NK-92 (cell line): ENCODE data around the gene MFN2.

Experiments used
- DNase-seq: peaks from one replicate; lab custom pipeline; 2025; ENCODE audit not compliant: unreplicated experiment; lab: John Stamatoyannopoulos, UW

MFN2 gene

GRCh38 chr1:11960276-11960675 lies 20.0 kb upstream of the MFN2 start:
- DNase-seq: no peak

GRCh38 chr1:11960715-11961114 lies 19.5 kb upstream of the MFN2 start:
- no peak for DNase-seq

DNA sequence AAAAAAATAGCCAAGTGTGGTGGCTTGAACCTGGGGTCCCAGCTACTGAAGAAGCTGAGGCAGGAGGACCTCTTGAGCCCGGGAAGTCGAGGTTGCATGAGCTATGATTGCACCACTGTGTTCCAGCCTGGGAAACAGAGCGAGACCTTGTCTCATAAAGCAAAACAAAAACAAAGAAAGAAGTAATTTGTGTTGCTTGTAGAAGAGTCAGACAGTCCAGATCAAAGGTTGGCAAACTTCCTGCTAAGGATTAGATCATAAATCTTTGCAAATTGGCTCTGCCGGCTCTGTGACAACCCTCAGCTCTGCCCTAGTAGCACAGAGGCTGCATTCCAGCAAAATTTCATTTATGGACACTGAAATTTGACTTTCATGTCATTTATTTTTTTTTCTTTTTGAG lies 19.0 kb upstream of the MFN2 start:
- no peak for DNase-seq

DNA sequence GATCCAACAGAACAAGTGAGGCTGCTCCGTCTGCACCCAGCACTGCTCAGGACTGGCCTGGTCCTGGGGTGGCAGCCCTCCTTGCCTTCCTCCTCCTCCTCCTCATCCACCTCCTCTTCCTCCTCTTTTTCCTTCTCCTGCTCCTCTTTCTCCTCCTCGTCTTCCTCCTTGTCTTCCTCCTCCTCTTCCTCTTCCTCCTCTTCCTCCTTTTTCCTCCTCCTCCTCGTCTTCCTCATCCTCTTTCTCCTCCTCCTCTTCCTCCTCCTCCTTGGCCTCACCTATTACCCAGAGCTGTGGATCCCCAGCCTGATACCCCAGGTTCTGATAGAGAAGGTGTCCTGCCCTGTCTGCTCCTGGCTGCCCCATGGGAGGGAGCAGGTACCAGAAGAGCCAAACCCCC lies 16.6 kb upstream of the MFN2 start:
- no peak for DNase-seq

- DNase-seq: no peak
Measured at GRCh38 chr1:11964656-11965055, 15.6 kb upstream of the MFN2 start.

- DNase-seq: no peak
Measured at GRCh38 chr1:11967028-11967547, 13.2 kb upstream of the MFN2 start.

- no peak for DNase-seq
Measured at GRCh38 chr1:11970441-11971185, 9.6 kb upstream of the MFN2 start.

- no peak for DNase-seq
Measured at GRCh38 chr1:11977625-11978024, 2.6 kb upstream of the MFN2 start.

DNA sequence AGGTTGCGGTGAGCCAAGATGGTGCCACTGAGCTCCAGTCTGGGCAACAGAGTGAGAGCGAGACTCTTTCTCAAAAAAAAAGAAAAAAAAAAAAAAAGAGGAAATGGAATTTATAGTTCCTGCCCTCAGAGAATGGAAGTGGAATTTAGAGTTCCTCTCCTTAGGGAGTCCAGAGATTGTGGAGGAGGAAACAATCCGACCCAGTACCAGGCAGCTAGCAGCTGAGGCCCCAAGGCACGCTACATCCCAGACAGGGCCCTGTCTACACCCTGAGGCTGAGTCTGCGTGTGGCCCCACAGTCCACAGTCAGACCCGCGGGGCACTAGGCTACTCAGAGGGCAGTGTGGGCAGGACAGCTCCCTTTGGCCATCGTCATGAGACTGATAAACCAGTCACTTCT lies 1.9 kb upstream of the MFN2 start:
- DNase-seq: no peak

- DNase-seq: no peak
Measured at GRCh38 chr1:11979028-11979850, 1.0 kb upstream of the MFN2 start.

GRCh38 chr1:11980676-11980972 lies 380 bp downstream of the MFN2 start:
- DNase-seq: no peak

- DNase-seq: no peak
Measured at GRCh38 chr1:11981378-11982009, 1.2 kb downstream of the MFN2 start.

- DNase-seq: no peak
Measured at GRCh38 chr1:11982010-11982392, 1.8 kb downstream of the MFN2 start.

GRCh38 chr1:11984121-11984520 lies 3.9 kb downstream of the MFN2 start:
- DNase-seq: no peak

- no peak for DNase-seq
Measured at GRCh38 chr1:11984576-11984975, 4.3 kb downstream of the MFN2 start.

DNA sequence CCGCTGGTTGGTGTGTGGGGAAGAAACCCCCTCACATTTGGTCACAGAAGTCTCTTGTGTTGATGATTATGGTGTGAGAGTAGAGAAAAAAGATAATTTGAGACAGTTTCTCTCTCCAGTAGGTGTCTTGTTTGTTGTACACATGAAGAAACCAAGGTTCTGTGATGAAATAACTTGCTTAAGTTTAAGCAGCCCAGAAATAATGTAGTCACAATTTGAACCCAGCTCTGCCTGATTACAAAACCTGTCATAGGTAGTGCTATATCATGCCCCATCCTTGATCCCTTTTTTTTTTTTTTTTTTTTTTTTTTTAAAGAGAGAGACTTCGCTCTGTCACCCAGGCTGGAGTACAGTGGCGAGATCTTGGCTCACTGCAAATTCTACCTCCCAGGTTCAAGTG lies 4.9 kb downstream of the MFN2 start:
- no peak for DNase-seq

DNA sequence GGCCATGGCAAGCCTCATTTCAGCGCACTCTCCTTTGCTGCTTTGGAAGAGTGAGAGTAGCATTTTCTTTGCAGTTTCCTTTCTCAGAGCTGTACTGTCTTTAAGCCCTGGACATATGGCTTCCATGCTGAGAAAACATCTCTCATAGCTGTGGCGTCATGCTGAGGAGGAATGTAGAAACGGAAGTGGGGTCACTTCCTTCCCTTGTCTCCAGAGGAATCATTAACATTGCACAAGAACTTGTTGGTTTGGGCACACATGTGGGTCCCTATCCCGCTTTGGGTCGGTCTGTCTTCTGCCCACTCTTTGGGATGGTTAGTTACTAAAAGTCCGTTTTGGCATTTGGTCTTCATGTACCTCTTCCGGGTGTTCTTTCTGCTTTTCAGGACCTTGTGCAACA lies 5.6 kb downstream of the MFN2 start:
- DNase-seq: no peak

- no peak for DNase-seq
Measured at GRCh38 chr1:11989669-11990068, 9.4 kb downstream of the MFN2 start.

DNA sequence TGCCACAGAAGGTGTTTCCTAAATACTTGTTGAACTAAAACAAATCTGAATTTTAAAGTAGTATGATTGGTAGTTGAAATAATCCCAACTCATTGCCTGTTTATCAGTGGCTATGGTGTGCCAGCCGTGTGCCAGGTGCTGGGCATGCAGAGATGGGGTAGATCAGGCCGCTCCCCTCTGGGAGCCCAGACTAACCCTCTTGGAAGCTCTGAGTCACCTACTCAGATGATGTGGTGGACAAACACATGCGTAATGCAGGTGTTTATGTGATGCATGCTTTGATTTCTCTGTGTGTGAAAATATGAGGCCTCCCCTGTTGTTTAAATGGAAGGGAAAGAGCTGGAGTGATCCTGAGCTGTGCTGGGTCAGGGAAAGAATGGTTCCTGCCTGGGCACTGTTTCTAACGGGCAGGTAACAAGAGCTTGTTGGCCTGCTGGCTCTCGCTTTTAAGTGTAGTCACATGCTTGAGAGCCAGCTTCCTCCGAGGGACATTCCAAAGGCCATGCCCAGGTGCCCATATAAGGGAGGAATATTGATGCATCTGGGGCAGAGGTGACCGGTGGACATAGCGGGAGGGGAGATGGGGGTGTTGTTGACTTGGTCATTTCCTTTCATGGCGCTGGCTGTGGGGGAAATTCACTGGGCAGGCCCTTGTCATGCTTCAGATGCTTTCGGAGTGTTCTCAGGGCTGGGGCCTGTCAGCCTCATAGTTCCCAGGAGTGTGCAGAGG lies 10.2 kb downstream of the MFN2 start:
- no peak for DNase-seq

GRCh38 chr1:11991969-11992676 lies 11.9 kb downstream of the MFN2 start:
- no peak for DNase-seq
